HG03103 (cell line): Measurements from ENCODE around the gene ANO9.
"Not testable (repeated sequence)": the region's sequence is repeated elsewhere in the genome, so short reads cannot be mapped to it uniquely, and the experiment has no call there.

ENCODE experiments used
- ATAC-seq: cut with Tn5 transposase; IDR thresholded peaks from one replicate; pipeline ENCODE4 v1.9.1; 2021; ENCODE audit warnings: low read depth; ENCODE audit not compliant: unreplicated experiment

The ANO9 gene

GRCh38 chr11:418343-419247, 23.2 kb downstream of the ANO9 start:
- no peak for ATAC-seq

GRCh38 chr11:417652-418342, 24.0 kb downstream of the ANO9 start:
- ATAC-seq = no peak

GRCh38 chr11:416757-417621, 24.8 kb downstream of the ANO9 start:
- ATAC-seq = no peak

- ATAC-seq = no peak
These were observed 25.6 kb downstream of the ANO9 start for GRCh38 chr11:416051-416756.

- ATAC-seq = no peak
These were observed 26.2 kb downstream of the ANO9 start for GRCh38 chr11:415640-416041.

GRCh38 chr11:414318-414857, 27.4 kb downstream of the ANO9 start:
- ATAC-seq = no peak

- no peak for ATAC-seq
These were observed 28.4 kb downstream of the ANO9 start for GRCh38 chr11:413120-414081.

- no peak for ATAC-seq
These were observed 29.1 kb downstream of the ANO9 start for GRCh38 chr11:412641-413119.

GRCh38 chr11:411520-411919, 30.3 kb downstream of the ANO9 start:
- not testable (repeated sequence) for ATAC-seq

- not testable (repeated sequence) for ATAC-seq
These were observed 31.1 kb downstream of the ANO9 start for GRCh38 chr11:410711-411110.

GRCh38 chr11:409600-410483, 32.0 kb downstream of the ANO9 start:
- no peak for ATAC-seq

GRCh38 chr11:409008-409599, 32.7 kb downstream of the ANO9 start:
- ATAC-seq = no peak

GRCh38 chr11:408154-409007, 33.4 kb downstream of the ANO9 start:
- ATAC-seq = no peak

- ATAC-seq = no peak
These were observed 34.1 kb downstream of the ANO9 start for GRCh38 chr11:407651-408123.

- ATAC-seq = peak; percentile 72
These were observed 34.8 kb downstream of the ANO9 start for GRCh38 chr11:406796-407650.
